GM12878 (cell line): ENCODE results near the gene SEBOX. TPM values are rescaled to one million over a fixed set of nuclear protein-coding genes. Genes with fewer than 3 reads are reported as not detected.

Experiments used
- ATAC-seq: fragments of 200-7000 bp; cut with Tn5 transposase; 3 replicates; pipeline ENCODE4 v1.9.1; 2020; ENCODE audit warnings: mild to moderate bottlenecking, moderate library complexity
- BruUV-seq: library from RNA; stranded (reverse); fragments of 400-500 nt; replicated peaks from 2 replicates; lab custom pipeline; 2021; lab: Mats Ljungman, UMichigan
- CTCF ChIA-PET: fragments of 300-600 bp; sonication (Branson Sonifier 250); formaldehyde crosslinking; extraction: SDS; loops from one replicate; lab custom pipeline; 2021; ENCODE audit warnings: inconsistent platforms; lab: Yijun Ruan, JAX
- POLR2A ChIA-PET: fragments of 350-600 bp; formaldehyde crosslinking; extraction: SDS; loops from one replicate; lab custom pipeline; 2021; ENCODE audit warnings: inconsistent platforms; lab: Charles Lee
- RAD21 ChIA-PET: fragments of 300-600 bp; sonication (Branson Sonifier 250); formaldehyde crosslinking; loops from one replicate; lab custom pipeline; 2023; ENCODE audit warnings: antibody characterized with exemption; ENCODE audit not compliant: unreplicated experiment; lab: Charles Lee
- SMC1A ChIA-PET: fragments of 300-600 bp; sonication (Branson Sonifier 250); formaldehyde crosslinking; loops from one replicate; lab custom pipeline; 2023; ENCODE audit not compliant: unreplicated experiment, uncharacterized antibody; lab: Charles Lee
- DNase-seq: peaks from one replicate; pipeline ENCODE4 v3.0.0-alpha.2; 2011; ENCODE audit warnings: low read depth, low spot score
- FAIRE-seq: peaks from 3 replicates; lab custom pipeline; 2011; peaks lifted over from hg19 to GRCh38; lab: Jason Lieb, UNC
- H2AFZ ChIP-seq: 2 replicates; pipeline ENCODE4 v1.6.0; 2011; ENCODE audit warnings: low read depth, low read length, control low read depth; ENCODE audit not compliant: control insufficient read depth
- H3K27ac ChIP-seq: 2 replicates; pipeline ENCODE4 v1.5.1; 2011; ENCODE audit warnings: control low read depth; ENCODE audit not compliant: control insufficient read depth, insufficient read depth
- H3K27me3 ChIP-seq, 2 experiments: replicated peaks in 1 of 2; 2 replicates each; pipeline versions ENCODE4 v1.6.0 to v1.6.1; 2011; ENCODE audit warnings: low read length in 1 of 2; ENCODE audit not compliant: control insufficient read depth in 2 of 2, insufficient read depth in 2 of 2
- H3K36me3 ChIP-seq, 2 experiments: 2 replicates each; pipeline ENCODE4 v1.5.1; 2011; ENCODE audit warnings: low read length in 1 of 2; ENCODE audit not compliant: control insufficient read depth in 2 of 2, insufficient read depth in 2 of 2
- H3K4me1 ChIP-seq: 2 replicates; pipeline ENCODE4 v1.6.1; 2011; ENCODE audit warnings: mild to moderate bottlenecking, low read length, moderate library complexity, mixed read lengths; ENCODE audit not compliant: control insufficient read depth, insufficient read depth
- H3K4me2 ChIP-seq: 2 replicates; pipeline ENCODE4 v1.6.0; 2011; ENCODE audit warnings: control low read depth; ENCODE audit not compliant: control insufficient read depth, insufficient read depth
- H3K4me3 ChIP-seq: fragments of 200-600 bp; sonication (generic); 2 replicates; pipeline ENCODE4 v1.5.1; 2016
- H3K79me2 ChIP-seq: 2 replicates; pipeline ENCODE4 v1.6.0; 2011; ENCODE audit warnings: low read length; ENCODE audit not compliant: control insufficient read depth, insufficient read depth
- H3K9ac ChIP-seq: 2 replicates; pipeline ENCODE4 v1.8.0; 2011; ENCODE audit warnings: low read length, control low read depth, mixed read lengths; ENCODE audit not compliant: control insufficient read depth, insufficient read depth
- H3K9me3 ChIP-seq: replicated peaks from 3 replicates; pipeline ENCODE4 v1.5.1; 2011; ENCODE audit warnings: mild to moderate bottlenecking, low read length; ENCODE audit not compliant: control insufficient read depth, insufficient read depth
- H4K20me1 ChIP-seq: 2 replicates; pipeline ENCODE4 v1.6.0; 2011; ENCODE audit not compliant: control insufficient read depth, insufficient read depth
- EED ChIP-seq: sonication (generic); IDR thresholded peaks from 2 replicates; pipeline ENCODE4 v1.6.1; 2016; ENCODE audit warnings: antibody characterized with exemption, low read depth
- NFXL1 ChIP-seq: fragments of 450-650 bp; IDR thresholded peaks from 2 replicates; pipeline ENCODE4 v1.6.1; 2017; ENCODE audit warnings: antibody characterized with exemption, mild to moderate bottlenecking, borderline replicate concordance
- PAX8 ChIP-seq: fragments of 450-650 bp; IDR thresholded peaks from 2 replicates; pipeline ENCODE4 v1.6.1; 2017; ENCODE audit warnings: mild to moderate bottlenecking, moderate library complexity
- POLR2AphosphoS2 ChIP-seq: IDR thresholded peaks from 2 replicates; pipeline ENCODE4 v1.6.1; 2011; ENCODE audit warnings: low read depth, mild to moderate bottlenecking, low read length, improper control_type of control experiment, moderate library complexity
- POLR2AphosphoS5 ChIP-seq: IDR thresholded peaks from 2 replicates; pipeline ENCODE4 v1.6.1; 2011; ENCODE audit warnings: mild to moderate bottlenecking, low read length, inconsistent platforms
- SPI1 ChIP-seq: IDR thresholded peaks from 2 replicates; pipeline ENCODE4 v1.6.1; 2011; ENCODE audit warnings: low read depth, mild to moderate bottlenecking, low read length, moderate library complexity, borderline replicate concordance; ENCODE audit not compliant: insufficient read depth
- WRNIP1 ChIP-seq: IDR thresholded peaks from 2 replicates; pipeline ENCODE4 v1.6.1; 2011; ENCODE audit warnings: low read depth, low read length, improper control_type of control experiment, borderline replicate concordance
- ZBTB40 ChIP-seq: fragments of 450-650 bp; IDR thresholded peaks from 2 replicates; pipeline ENCODE4 v1.6.1; 2016; ENCODE audit warnings: mild to moderate bottlenecking, moderate library complexity, borderline replicate concordance
- ZNF384 ChIP-seq: IDR thresholded peaks from 2 replicates; pipeline ENCODE4 v1.6.1; 2012; ENCODE audit warnings: low read depth, mild to moderate bottlenecking, low read length, improper control_type of control experiment, borderline replicate concordance
- ZZZ3 ChIP-seq: IDR thresholded peaks from 2 replicates; pipeline ENCODE4 v1.6.1; 2011; ENCODE audit warnings: low read depth; ENCODE audit not compliant: control insufficient read depth, insufficient read length
- WGBS: methylation state at CpG from one replicate; pipeline ENCODE4 v1.1.6; 2016; ENCODE audit warnings: low lambda C conversion rate; ENCODE audit not compliant: insufficient replicate concordance, insufficient coverage; ENCODE audit errors: missing lambda C conversion rate; 5-methylcytosine and 5-hydroxymethylcytosine counted together
- in situ Hi-C: fragments of 300-500 bp; cut with MboI; formaldehyde crosslinking; loops from 9 replicates; pipeline ENCODE4 v1.14.3; 2018; ENCODE audit warnings: mixed read lengths
- intact Hi-C: fragments of 100-400 bp; cut with micrococcal nuclease; formaldehyde crosslinking; loops from one replicate; pipeline ENCODE4 v1.14.2; 2022; ENCODE audit not compliant: unreplicated experiment
- polyA plus RNA-seq, 11 experiments: library from polyadenylated mRNA; depleted of rRNA in 4 of 11; unstranded in 6 of 11; stranded (reverse) in 5 of 11; fragments of >200 nt; fragmentation: Nextera tagmentation in 4 of 11; fragmentation: Illumina TruSeq in 1 of 11; extraction: Ambion mirVana in 4 of 11; extraction: Trizol in 1 of 11; gene quantifications; 1 replicate in 1 of 11; 2 replicates in 10 of 11; pipeline versions ENCODE4 v1.2.1 to v1.2.3, GENCODE V29; 2011 to 2016; ENCODE audit warnings: inconsistent platforms in 2 of 11, missing spikeins in 2 of 11, low read depth in 1 of 11
- total RNA-seq, 4 experiments: library from RNA; depleted of rRNA in 3 of 4; stranded (reverse); fragments of >200 nt in 3 of 4; fragmentation: Illumina TruSeq in 1 of 4; extraction: Trizol in 1 of 4; gene quantifications; 2 replicates each; pipeline versions ENCODE4 v1.2.1 to v1.2.3, GENCODE V29; 2013 to 2021

SEBOX gene
- total and polyA plus RNA-seq, 10 of the 15 experiments (the other 5 are each of a cell fraction or from before 2014, with no cell fraction given), result not detected

DNA sequence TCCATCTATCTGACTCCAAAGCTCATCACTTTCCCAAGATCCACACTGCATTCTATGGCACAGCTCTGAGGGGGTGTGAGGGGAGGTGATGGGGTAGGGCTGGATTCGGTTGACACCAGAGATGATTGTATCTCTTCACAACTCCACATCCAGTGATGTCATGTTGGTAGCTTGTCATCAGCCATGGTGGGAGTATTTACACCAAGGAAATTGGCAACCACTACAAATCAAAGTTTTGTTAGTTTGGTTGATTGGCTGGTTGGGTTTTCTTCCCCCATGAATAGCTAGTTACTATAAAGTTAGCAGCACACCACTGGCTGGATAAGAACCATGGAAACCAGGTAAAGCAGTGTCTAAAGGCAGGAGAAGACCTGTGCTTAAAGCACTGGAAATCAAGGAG, 26.0 kb upstream of the SEBOX start:
- ATAC-seq (no peak), FAIRE-seq (no peak), DNase-seq (no peak)
- Histone ChIP-seq H3K36me3 (peaks cover 0 to 15% of the 10 kb centered on the region in 2 experiments; a peak in 3 of 4 replicates), H3K9me3 (no peaks in the 10 kb centered on the region), H3K27ac (no peak overlapping the region), H3K27me3 (no peaks in the 10 kb centered on the region), H4K20me1 (no peaks in the 10 kb centered on the region), H3K79me2 (no peaks in the 10 kb centered on the region), H3K4me3 (no peak overlapping the region), H3K9ac (no peak overlapping the region), H3K4me1 (no peaks in the 10 kb centered on the region), H2AFZ (no peak overlapping the region), H3K4me2 (no peak overlapping the region)
- WGBS, result 100% methylated on average over 1 of the region's 1 CpG
- in situ Hi-C loops (no loop called here), intact Hi-C loops (no loop called here)
- CTCF ChIA-PET, result interaction anchor here (1.7 kb wide), 1 partner anchor 25 kb away, joined by 5 read pairs; no protein-coding TSS in a partner anchor
- BruUV-seq, result no TSS peak
- TF ChIP-seq ZNF384 (no peak), PAX8 (no peak), ZBTB40 (no peak), ZZZ3 (no peak), POLR2AphosphoS5 (no peak), SPI1 (no peak), EED (no peak), POLR2AphosphoS2 (no peak), WRNIP1 (no peak), NFXL1 (no peak)
- RAD21 ChIA-PET, result interaction anchor here (0.6 kb wide), 1 partner anchor 129 kb away, joined by 4 read pairs; no protein-coding TSS in a partner anchor
- POLR2A ChIA-PET, result no interaction called here
- SMC1A ChIA-PET, result interaction anchor here (1.4 kb wide), 1 partner anchor 18 kb away, joined by 3 read pairs; no protein-coding TSS in a partner anchor
